ENCODE results near the gene HDAC10.
"Not testable (repeated sequence)": the region's sequence is repeated elsewhere in the genome, so short reads cannot be mapped to it uniquely, and the experiment has no call there.

The HDAC10 gene

GRCh38 chr22:50278956-50279619, 28.0 kb upstream of the HDAC10 start:
- no peaks in the 10 kb centered on the region for H3K27me3 Mint-ChIP-seq
- peaks cover 6% of the 10 kb centered on the region for H3K36me3 Mint-ChIP-seq
- H3K27ac Mint-ChIP-seq, result no peak overlapping the region
- H3K9me3 Mint-ChIP-seq, result no peaks in the 10 kb centered on the region
- no peak for ATAC-seq
- H3K4me3 Mint-ChIP-seq, result no peak overlapping the region
- H3K4me1 Mint-ChIP-seq, result peaks cover 2% of the 10 kb centered on the region

DNA sequence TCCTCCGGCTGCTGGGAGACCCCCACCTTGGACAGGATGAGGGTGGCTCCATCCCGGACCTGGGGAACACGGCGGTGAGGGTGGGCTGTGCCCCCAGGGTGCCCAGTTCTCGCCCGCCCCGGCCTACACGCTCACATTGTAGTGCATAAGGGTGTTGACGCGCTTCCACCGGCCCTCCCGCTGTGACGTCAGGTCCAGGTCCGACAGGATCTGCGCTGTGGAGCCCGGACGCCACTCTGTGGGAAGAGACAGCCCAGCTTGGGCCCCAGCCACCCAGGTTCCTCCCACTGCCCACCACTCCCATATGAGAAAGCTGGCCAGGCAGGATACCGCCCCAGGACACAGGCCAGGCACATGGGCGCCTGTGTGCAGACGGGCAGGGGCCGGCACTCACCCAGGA, 27.4 kb upstream of the HDAC10 start:
- no peak overlapping the region for H3K4me3 Mint-ChIP-seq
- peaks cover 4% of the 10 kb centered on the region for H3K4me1 Mint-ChIP-seq
- peaks cover 6% of the 10 kb centered on the region for H3K36me3 Mint-ChIP-seq
- ATAC-seq, result no peak
- H3K9me3 Mint-ChIP-seq, result no peaks in the 10 kb centered on the region
- no peaks in the 10 kb centered on the region for H3K27me3 Mint-ChIP-seq
- H3K27ac Mint-ChIP-seq, result no peak overlapping the region

DNA sequence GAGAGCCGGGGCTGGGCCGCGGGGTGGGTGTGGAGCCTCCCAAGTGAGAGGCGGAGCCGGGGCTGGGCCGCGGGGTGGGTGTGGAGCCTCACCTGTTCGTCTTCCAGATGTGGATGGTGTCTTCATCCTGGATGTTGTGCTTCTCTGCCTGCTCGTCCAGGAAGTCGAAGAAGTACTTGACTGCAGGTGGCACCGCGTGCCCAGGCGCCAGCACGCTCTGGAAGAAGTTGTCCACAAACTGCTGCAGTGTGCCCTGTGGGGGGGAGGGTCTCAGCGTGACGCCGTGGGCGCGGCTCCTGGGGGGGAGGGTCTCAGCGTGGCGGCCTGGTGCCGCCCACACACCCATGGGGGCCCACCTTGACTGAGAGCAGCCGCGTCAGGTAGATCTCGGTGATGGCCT, 26.7 kb upstream of the HDAC10 start:
- no peak for ATAC-seq
- no peak overlapping the region for H3K4me3 Mint-ChIP-seq
- no peaks in the 10 kb centered on the region for H3K27me3 Mint-ChIP-seq
- H3K27ac Mint-ChIP-seq, result no peak overlapping the region
- H3K9me3 Mint-ChIP-seq, result no peaks in the 10 kb centered on the region
- H3K4me1 Mint-ChIP-seq, result peaks cover 4% of the 10 kb centered on the region
- peaks cover 6% of the 10 kb centered on the region for H3K36me3 Mint-ChIP-seq

- Mint-ChIP-seq H3K36me3 (peaks cover 5% of the 10 kb centered on the region), H3K27me3 (no peaks in the 10 kb centered on the region), H3K4me3 (no peak overlapping the region), H3K27ac (no peak overlapping the region), H3K9me3 (no peaks in the 10 kb centered on the region), H3K4me1 (peaks cover 4% of the 10 kb centered on the region)
- ATAC-seq, result peak; percentile 75
These were observed 25.1 kb upstream of the HDAC10 start for GRCh38 chr22:50276143-50276542.

- H3K27ac Mint-ChIP-seq, result peak overlapping the region; percentile 30
- peaks cover 8% of the 10 kb centered on the region for H3K4me1 Mint-ChIP-seq
- H3K27me3 Mint-ChIP-seq, result no peaks in the 10 kb centered on the region
- no peak for ATAC-seq
- no peak overlapping the region for H3K4me3 Mint-ChIP-seq
- no peaks in the 10 kb centered on the region for H3K36me3 Mint-ChIP-seq
- H3K9me3 Mint-ChIP-seq, result no peaks in the 10 kb centered on the region
These were observed 24.4 kb upstream of the HDAC10 start for GRCh38 chr22:50275181-50276055.

DNA sequence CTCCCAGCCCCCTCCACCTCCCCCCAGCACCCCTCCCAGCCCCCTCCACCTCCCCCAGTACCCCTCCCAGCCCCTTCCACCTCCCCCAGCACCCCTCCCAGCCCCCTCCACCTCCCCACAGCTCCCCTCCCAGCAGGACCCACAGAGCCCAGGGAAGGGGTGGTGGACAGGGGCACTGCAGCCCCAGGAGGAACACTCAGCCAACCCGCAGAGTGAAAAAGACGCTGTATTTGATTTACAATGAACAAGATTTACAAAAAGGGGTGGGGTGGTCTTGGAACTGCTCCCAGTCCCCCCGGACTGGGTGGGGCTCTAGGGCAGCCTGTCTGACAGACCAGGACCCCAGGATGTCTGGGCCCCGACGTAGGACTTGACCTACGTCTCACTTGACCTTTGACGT, 23.7 kb upstream of the HDAC10 start:
- Mint-ChIP-seq H3K36me3 (no peaks in the 10 kb centered on the region), H3K4me1 (peaks cover 8% of the 10 kb centered on the region), H3K9me3 (no peaks in the 10 kb centered on the region), H3K4me3 (no peak overlapping the region), H3K27ac (peak overlapping the region; percentile 30), H3K27me3 (no peaks in the 10 kb centered on the region)
- ATAC-seq, result no peak

DNA sequence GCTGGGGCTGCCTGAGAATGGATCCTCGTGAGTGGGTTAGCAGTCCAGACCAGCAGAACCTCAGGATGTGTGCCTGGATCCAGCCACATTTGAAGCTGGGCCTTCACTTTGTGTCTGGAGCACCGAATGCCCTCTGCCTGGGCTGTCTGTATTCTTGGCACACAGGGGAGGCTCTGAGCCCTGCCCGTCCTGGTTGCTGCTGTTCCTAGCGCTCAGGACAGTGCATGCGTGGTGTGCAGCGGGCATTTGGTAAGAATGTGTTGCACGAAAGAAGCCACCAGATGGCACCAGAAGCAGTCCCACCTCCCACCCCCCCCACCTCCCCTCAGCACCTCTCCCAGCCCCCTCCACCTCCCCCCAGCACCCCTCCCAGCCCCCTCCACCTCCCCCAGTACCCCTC, 23.2 kb upstream of the HDAC10 start:
- no peak for ATAC-seq
- Mint-ChIP-seq H3K4me3 (no peak overlapping the region), H3K36me3 (no peaks in the 10 kb centered on the region), H3K27ac (no peak overlapping the region), H3K27me3 (no peaks in the 10 kb centered on the region), H3K4me1 (peaks cover 12% of the 10 kb centered on the region), H3K9me3 (no peaks in the 10 kb centered on the region)

GRCh38 chr22:50273781-50274180, 22.7 kb upstream of the HDAC10 start:
- H3K4me3 Mint-ChIP-seq, H3K36me3 Mint-ChIP-seq, H3K9me3 Mint-ChIP-seq, H3K27me3 Mint-ChIP-seq, ATAC-seq, H3K27ac Mint-ChIP-seq: not testable (repeated sequence)
- H3K4me1 Mint-ChIP-seq, result peaks cover 17% of the 10 kb centered on the region

GRCh38 chr22:50273352-50273751, 22.3 kb upstream of the HDAC10 start:
- peaks cover 21% of the 10 kb centered on the region for H3K4me1 Mint-ChIP-seq
- not testable (repeated sequence) for H3K27me3 Mint-ChIP-seq, H3K9me3 Mint-ChIP-seq, H3K27ac Mint-ChIP-seq, ATAC-seq, H3K36me3 Mint-ChIP-seq, H3K4me3 Mint-ChIP-seq

DNA sequence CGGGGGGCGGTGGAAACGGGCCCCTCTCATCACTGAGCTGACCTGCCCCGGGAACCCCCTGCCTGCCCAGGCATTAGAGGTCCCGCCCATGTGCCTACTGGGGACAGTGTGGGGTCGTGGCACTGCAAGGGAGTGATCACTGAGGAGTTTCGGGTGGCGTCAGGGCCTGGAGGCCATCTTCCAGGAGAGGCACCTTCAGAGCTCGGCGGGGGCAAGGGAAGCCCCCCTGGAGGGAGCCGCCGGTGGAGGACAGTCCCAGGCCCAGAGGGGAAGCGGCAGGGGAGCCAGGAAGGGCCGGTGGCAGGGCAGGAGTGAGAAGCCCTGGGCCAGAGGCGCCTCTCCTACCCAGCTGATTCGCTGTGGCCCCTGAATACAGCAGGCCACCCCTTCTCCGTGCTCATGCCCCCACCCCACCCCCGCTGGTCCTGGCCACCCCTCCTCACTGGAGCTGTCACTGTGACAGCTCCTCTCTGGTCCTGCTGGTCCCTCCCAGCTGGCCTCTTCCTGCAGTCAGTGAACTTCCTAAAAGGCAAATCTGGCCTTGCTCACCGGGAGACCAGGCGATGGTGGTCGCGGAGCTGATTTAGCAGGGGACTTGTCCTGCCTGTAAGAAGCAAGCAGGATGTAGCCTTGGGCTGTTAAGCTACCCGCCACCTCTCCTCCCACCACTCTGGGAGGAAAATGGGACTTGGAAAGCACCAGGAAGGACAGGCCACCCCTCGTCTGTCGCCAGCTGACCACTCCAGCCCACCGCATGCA, 21.2 kb upstream of the HDAC10 start:
- H3K4me1 Mint-ChIP-seq, result peaks cover 26% of the 10 kb centered on the region
- no peaks in the 10 kb centered on the region for H3K27me3 Mint-ChIP-seq
- H3K4me3 Mint-ChIP-seq, result no peak overlapping the region
- no peaks in the 10 kb centered on the region for H3K9me3 Mint-ChIP-seq
- ATAC-seq, result no peak
- no peak overlapping the region for H3K27ac Mint-ChIP-seq
- no peaks in the 10 kb centered on the region for H3K36me3 Mint-ChIP-seq

DNA sequence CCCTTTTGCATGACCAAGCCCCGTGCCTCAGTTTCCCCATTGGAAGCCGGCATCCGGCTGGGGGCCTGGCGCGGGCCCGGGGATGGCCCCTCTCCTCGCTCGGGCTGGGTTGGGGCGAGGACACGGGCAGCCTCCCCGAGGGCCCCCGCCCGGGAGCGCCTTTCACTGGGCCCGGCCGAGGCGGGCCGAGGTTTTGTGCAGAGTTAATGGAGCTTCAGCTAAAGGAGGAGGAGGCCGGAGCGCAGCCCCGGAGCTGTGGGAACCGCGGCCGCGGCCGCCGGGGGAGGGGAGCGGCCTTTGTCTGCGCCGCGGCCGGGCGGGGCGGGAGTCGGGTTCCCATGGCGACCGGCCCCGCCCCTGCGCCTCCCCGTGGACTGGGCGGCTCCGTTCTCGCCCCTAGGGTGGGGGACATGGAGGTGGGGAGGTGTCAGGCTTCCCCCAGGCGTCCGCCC, 20.5 kb upstream of the HDAC10 start:
- Mint-ChIP-seq H3K27ac (no peak overlapping the region), H3K27me3 (no peaks in the 10 kb centered on the region), H3K4me1 (peaks cover 26% of the 10 kb centered on the region), H3K36me3 (no peaks in the 10 kb centered on the region), H3K4me3 (peak overlapping the region; percentile 26), H3K9me3 (no peaks in the 10 kb centered on the region)
- ATAC-seq, result peak; percentile 29

DNA sequence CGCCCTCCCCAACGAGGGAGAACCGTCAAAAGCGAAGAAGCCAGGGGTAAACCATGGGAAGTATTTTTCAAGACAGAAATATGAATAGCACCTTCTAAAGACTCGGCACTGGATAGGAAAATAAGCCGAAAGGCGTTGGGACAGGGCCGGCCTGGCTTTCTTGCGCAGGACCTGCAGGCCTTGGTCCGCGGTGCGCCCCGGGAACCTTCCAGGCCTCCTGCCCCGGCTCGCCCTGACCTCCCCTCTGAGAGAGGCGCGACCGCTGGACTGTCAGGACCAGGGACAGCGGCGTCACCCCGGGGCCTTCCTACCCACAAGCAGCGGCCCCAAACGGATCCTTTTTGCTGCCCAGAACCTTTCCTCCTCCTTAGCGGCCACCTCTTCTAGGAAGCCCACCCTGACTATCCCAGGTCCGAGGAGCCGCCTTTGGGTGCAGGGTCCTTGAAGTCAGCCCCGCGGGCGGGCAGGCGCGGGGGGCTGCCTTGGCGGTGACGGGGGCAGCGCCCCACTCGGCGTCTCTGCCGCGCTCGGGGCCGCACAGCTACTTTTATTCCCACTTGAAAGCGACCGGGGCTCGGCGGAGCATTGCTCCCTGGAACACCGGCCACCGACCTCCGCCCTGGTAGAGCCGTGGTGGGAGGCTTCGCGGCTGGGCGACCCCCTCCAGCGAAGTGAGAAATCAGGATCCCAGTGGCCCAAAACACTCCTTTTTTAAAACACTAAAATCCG, 19.8 kb upstream of the HDAC10 start:
- H3K36me3 Mint-ChIP-seq, result no peaks in the 10 kb centered on the region
- H3K4me1 Mint-ChIP-seq, result peaks cover 30% of the 10 kb centered on the region
- H3K27me3 Mint-ChIP-seq, result no peaks in the 10 kb centered on the region
- peak; percentile 49 for ATAC-seq
- no peaks in the 10 kb centered on the region for H3K9me3 Mint-ChIP-seq
- no peak overlapping the region for H3K27ac Mint-ChIP-seq
- H3K4me3 Mint-ChIP-seq, result peak overlapping the region; percentile 78

DNA sequence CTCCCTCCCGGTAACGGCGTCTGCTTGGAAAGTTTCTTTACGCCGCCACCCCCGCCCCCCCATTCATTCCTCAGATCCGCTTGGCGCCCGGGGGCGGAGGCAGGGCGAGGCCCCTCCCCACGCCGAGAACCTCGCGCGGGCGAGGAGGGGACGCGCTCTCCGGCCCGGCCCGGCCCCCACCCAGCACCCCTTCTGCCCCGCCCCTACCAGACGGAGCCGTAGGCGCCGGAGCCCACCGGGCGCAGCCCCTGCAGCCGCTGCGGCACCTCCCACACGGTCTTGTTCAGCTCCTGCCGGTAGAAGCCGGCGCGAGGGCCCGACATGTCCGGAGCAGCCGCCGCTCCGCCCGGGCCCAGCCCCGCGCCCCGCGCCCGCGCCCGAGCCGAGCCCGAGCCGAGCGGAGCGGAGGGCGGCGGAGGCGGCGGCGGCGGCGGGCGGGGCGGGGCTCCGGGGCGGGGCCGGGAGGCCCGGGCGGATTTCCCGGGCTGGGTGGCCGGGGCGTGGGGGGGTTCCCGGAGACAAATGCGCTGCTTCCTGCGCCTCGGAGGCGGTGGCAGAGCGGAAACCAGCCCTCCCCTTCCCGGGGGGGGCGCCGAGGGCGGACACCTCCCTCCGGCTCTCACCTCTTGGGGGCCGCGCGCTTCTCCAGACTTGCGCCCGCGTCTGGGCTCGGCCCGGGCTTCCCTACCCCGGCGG, 19.1 kb upstream of the HDAC10 start, which contains the start of gene MAPK11:
Gene MAPK11, minus strand, starts transcription at position 411 of the 696 bp plus-strand sequence. Its CDS starts 88 bp downstream, at position 323.
- ATAC-seq, result peak; percentile 63
- Mint-ChIP-seq H3K4me1 (peaks cover 34% of the 10 kb centered on the region), H3K36me3 (no peaks in the 10 kb centered on the region), H3K4me3 (peak within 1 kb of the TSS; percentile 78), H3K27me3 (no peaks in the 10 kb centered on the region), H3K9me3 (no peaks in the 10 kb centered on the region), H3K27ac (no peak within 1 kb of the TSS)

DNA sequence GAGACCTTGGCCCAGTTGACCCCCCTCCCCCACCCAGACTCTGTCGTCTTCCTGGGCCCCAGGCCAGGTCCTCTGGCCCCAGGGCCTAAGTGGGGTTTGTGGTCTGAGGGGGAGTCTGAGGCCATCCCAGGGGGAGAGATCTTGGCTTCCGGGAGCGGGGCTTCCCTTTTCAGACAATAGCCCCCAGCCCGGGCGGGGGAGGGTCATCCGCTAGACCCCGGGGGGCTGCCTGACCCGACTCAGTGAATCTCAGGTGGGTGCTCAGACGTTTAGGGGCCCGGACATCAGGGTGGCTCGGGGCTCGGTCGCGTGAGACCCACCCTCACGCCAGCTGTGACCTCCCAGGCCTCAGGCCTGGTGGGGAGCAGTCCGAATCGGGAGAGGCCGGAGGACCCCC, 18.5 kb upstream of the HDAC10 start:
- no peaks in the 10 kb centered on the region for H3K27me3 Mint-ChIP-seq
- H3K4me1 Mint-ChIP-seq, result peaks cover 40% of the 10 kb centered on the region
- no peaks in the 10 kb centered on the region for H3K9me3 Mint-ChIP-seq
- no peak overlapping the region for H3K27ac Mint-ChIP-seq
- no peaks in the 10 kb centered on the region for H3K36me3 Mint-ChIP-seq
- H3K4me3 Mint-ChIP-seq, result peak overlapping the region; percentile 63
- ATAC-seq, result no peak

Measured in stimulated activated memory B cell treated with anti-CD40 and anti-IgM and Interleukin-4, amounts not matched to agents 10 μg/mL and 1 μg/mL and 100 μg/mL, for 72 hours (primary cell).